EL (cell line): ENCODE results near the gene ATP11B.
A peak's percentile ranks its signal among the peaks of the same experiment; 100 is the strongest.
"Not testable (repeated sequence)": the region's sequence is repeated elsewhere in the genome, so short reads cannot be mapped to it uniquely, and the experiment has no call there.

ENCODE experiments used
- DNase-seq: peaks from one replicate; pipeline ENCODE4 v3.0.0-alpha.2; 2016

Gene ATP11B

GRCh38 chr3:182796310-182796709, 3.0 kb downstream of the ATP11B start:
- no peak for DNase-seq

GRCh38 chr3:182797876-182798275, 4.6 kb downstream of the ATP11B start:
- no peak for DNase-seq

GRCh38 chr3:182799143-182799542, 5.8 kb downstream of the ATP11B start:
- DNase-seq = not testable (repeated sequence)

GRCh38 chr3:182800508-182800907, 7.2 kb downstream of the ATP11B start:
- DNase-seq = no peak

- no peak for DNase-seq
Observed at GRCh38 chr3:182802413-182803390, 9.4 kb downstream of the ATP11B start.

GRCh38 chr3:182803596-182803995, 10.3 kb downstream of the ATP11B start:
- no peak for DNase-seq

- no peak for DNase-seq
Observed at GRCh38 chr3:182807061-182807460, 13.8 kb downstream of the ATP11B start.

GRCh38 chr3:182808041-182808770, 14.9 kb downstream of the ATP11B start:
- peak; percentile 31 for DNase-seq

GRCh38 chr3:182809531-182809930, 16.2 kb downstream of the ATP11B start:
- peak; percentile 41 for DNase-seq

- peak; percentile 24 for DNase-seq
Observed at GRCh38 chr3:182810574-182811268, 17.4 kb downstream of the ATP11B start.

GRCh38 chr3:182811269-182811596, 17.9 kb downstream of the ATP11B start:
- DNase-seq = no peak

- no peak for DNase-seq
Observed at GRCh38 chr3:182812123-182812522, 18.8 kb downstream of the ATP11B start.

GRCh38 chr3:182814419-182815062, 21.2 kb downstream of the ATP11B start:
- DNase-seq = no peak

- no peak for DNase-seq
Observed at GRCh38 chr3:182816181-182816580, 22.9 kb downstream of the ATP11B start.

- no peak for DNase-seq
Observed at GRCh38 chr3:182818296-182818978, 25.1 kb downstream of the ATP11B start.

GRCh38 chr3:182821221-182821981, 28.1 kb downstream of the ATP11B start:
- no peak for DNase-seq

GRCh38 chr3:182822260-182822659, 29.0 kb downstream of the ATP11B start:
- not testable (repeated sequence) for DNase-seq

GRCh38 chr3:182824957-182825356, 31.7 kb downstream of the ATP11B start:
- no peak for DNase-seq

- DNase-seq = no peak
Observed at GRCh38 chr3:182829761-182830405, 36.6 kb downstream of the ATP11B start.

- DNase-seq = peak; percentile 8
Observed at GRCh38 chr3:182837855-182838454, 44.7 kb downstream of the ATP11B start.
